T-helper 2 cell treated with Interferon-gamma antibody and Interleukin-4, amounts not matched to agents 5 μg/mL and 100 μg/mL, for 36 hours (primary cell): ENCODE data around the gene PDE6A.

Experiments used
- DNase-seq: peaks from one replicate; pipeline ENCODE4 v3.0.0; 2021; ENCODE audit warnings: low spot score
- H3K27ac Mint-ChIP-seq: one replicate; pipeline ENCODE4 v1.8.0; 2021; ENCODE audit warnings: mild to moderate bottlenecking, mixed read lengths
- H3K27me3 Mint-ChIP-seq: one replicate; pipeline ENCODE4 v1.8.0; 2021; ENCODE audit warnings: low read depth, mixed read lengths
- H3K36me3 Mint-ChIP-seq: one replicate; pipeline ENCODE4 v1.8.0; 2021; ENCODE audit warnings: low read depth, mixed read lengths
- H3K4me1 Mint-ChIP-seq: one replicate; pipeline ENCODE4 v1.8.0; 2021; ENCODE audit warnings: low read depth, mixed read lengths
- H3K4me3 Mint-ChIP-seq: one replicate; pipeline ENCODE4 v1.8.0; 2022; ENCODE audit warnings: mild to moderate bottlenecking, moderate library complexity, mixed read lengths
- H3K9me3 Mint-ChIP-seq: one replicate; pipeline ENCODE4 v1.8.0; 2021; ENCODE audit warnings: mixed read lengths

PDE6A gene

GRCh38 chr5:149847611-149848010 lies 97.0 kb downstream of the PDE6A start:
- H3K9me3 Mint-ChIP-seq: no peaks in the 10 kb centered on the region
- no peak for DNase-seq
- H3K27ac Mint-ChIP-seq: no peak overlapping the region
- H3K36me3 Mint-ChIP-seq: peaks cover 10% of the 10 kb centered on the region
- no peak overlapping the region for H3K4me3 Mint-ChIP-seq
- H3K27me3 Mint-ChIP-seq: no peaks in the 10 kb centered on the region
- no peaks in the 10 kb centered on the region for H3K4me1 Mint-ChIP-seq

- Mint-ChIP-seq H3K27me3 (no peaks in the 10 kb centered on the region), H3K4me1 (no peaks in the 10 kb centered on the region), H3K9me3 (no peaks in the 10 kb centered on the region), H3K4me3 (no peak overlapping the region), H3K27ac (no peak overlapping the region), H3K36me3 (peaks cover 10% of the 10 kb centered on the region)
- no peak for DNase-seq
These were observed 98.6 kb downstream of the PDE6A start for GRCh38 chr5:149846021-149846420.

- Mint-ChIP-seq H3K9me3 (no peaks in the 10 kb centered on the region), H3K4me1 (no peaks in the 10 kb centered on the region), H3K36me3 (peaks cover 10% of the 10 kb centered on the region), H3K27ac (no peak overlapping the region), H3K27me3 (no peaks in the 10 kb centered on the region), H3K4me3 (no peak overlapping the region)
- DNase-seq: no peak
These were observed 99.0 kb downstream of the PDE6A start for GRCh38 chr5:149845601-149846000.

DNA sequence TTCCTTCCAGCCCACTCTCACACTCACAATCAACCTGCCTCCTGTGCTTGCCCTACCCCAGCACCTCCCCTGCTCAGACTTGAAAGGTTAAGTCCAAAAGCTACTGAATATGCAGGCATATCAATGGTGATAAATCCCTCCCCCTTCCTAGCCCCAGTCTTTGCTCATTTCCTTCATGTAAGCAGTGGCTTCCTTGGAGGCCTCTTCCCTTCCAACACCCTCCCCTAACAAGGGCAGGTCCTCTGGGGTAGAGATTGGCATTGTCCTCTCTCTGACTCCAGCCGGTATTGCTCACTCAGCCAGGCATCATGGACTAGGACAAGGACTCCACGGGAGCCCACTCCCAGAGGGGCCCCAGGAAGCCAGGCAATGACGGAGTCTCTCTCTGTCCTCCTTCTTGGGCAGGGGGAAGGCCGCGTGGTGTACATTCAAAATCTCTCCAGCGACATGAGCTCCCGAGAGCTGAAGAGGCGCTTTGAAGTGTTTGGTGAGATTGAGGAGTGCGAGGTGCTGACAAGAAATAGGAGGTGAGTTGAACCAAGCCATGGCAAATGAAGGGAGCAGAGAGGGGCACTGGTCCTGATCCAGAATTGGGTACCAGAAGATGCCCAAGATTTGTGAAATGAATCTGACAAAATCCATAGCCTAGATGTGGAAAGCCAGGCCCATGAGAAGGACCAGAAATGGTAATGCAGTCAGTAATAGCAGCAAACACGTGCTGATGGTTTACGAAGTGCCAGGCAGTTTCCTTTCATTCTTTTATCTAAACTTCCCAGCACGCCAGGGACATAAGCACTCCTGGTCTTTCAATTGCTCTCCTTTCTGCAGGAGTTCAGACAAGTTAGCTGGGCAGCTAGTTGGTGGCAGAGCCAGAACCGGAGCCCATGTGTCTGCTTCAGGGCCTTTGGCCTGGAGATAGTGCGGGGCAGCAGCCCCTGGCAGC lies 102.5 kb downstream of the PDE6A start:
- H3K4me1 Mint-ChIP-seq: no peaks in the 10 kb centered on the region
- peaks cover 9% of the 10 kb centered on the region for H3K36me3 Mint-ChIP-seq
- H3K9me3 Mint-ChIP-seq: no peaks in the 10 kb centered on the region
- no peak overlapping the region for H3K27ac Mint-ChIP-seq
- H3K4me3 Mint-ChIP-seq: no peak overlapping the region
- DNase-seq: no peak
- no peaks in the 10 kb centered on the region for H3K27me3 Mint-ChIP-seq

GRCh38 chr5:149840226-149840825 lies 104.3 kb downstream of the PDE6A start:
- no peak overlapping the region for H3K27ac Mint-ChIP-seq
- no peaks in the 10 kb centered on the region for H3K27me3 Mint-ChIP-seq
- no peaks in the 10 kb centered on the region for H3K4me1 Mint-ChIP-seq
- H3K4me3 Mint-ChIP-seq: no peak overlapping the region
- DNase-seq: no peak
- peaks cover 3% of the 10 kb centered on the region for H3K36me3 Mint-ChIP-seq
- H3K9me3 Mint-ChIP-seq: no peaks in the 10 kb centered on the region

- no peak for DNase-seq
- Mint-ChIP-seq H3K9me3 (no peaks in the 10 kb centered on the region), H3K27ac (no peak overlapping the region), H3K27me3 (no peaks in the 10 kb centered on the region), H3K4me1 (no peaks in the 10 kb centered on the region), H3K36me3 (no peaks in the 10 kb centered on the region), H3K4me3 (no peak overlapping the region)
These were observed 104.8 kb downstream of the PDE6A start for GRCh38 chr5:149839761-149840160.

DNA sequence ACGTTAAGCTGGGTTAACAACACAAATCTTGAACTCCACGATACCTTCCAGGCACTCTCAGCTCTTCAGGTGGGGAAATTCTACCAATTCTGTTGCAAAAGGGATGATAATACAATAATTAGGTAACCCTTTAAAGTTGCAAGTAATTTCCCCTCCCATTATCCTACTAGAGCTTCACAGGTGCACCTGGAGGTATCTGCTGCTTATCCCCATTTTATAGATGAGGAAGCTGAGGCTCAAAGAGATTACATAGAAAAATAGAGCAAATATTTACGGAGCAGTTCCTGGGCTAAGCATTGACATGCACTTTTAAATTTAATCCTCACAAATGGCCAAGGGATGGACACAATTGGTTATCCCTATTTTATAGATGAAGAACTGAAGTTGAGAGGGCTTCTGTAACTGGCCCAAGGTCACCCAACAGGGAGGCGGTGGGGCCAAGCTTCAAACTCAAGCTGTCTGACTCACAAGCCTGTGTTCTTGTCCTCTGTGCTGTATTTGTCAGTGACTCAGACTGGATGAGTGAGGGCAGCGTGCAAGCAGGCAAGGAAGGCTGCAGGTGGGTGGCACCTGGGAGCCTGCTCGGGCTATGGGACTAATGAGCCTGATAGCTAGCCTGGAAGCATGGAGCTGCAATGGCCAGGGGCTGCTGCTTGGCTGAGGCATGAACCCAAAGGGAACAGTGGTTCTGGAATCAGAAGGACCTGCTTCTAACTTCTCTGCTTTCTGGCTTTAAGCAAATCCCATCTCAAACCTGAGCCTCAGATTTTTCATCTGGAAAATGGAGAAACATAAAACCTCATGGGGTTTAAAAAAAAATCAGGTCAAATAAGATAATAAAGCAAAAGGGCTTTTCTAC lies 105.5 kb downstream of the PDE6A start:
- Mint-ChIP-seq H3K27me3 (no peaks in the 10 kb centered on the region), H3K9me3 (no peaks in the 10 kb centered on the region), H3K27ac (no peak overlapping the region), H3K36me3 (no peaks in the 10 kb centered on the region), H3K4me3 (no peak overlapping the region), H3K4me1 (no peaks in the 10 kb centered on the region)
- no peak for DNase-seq

DNA sequence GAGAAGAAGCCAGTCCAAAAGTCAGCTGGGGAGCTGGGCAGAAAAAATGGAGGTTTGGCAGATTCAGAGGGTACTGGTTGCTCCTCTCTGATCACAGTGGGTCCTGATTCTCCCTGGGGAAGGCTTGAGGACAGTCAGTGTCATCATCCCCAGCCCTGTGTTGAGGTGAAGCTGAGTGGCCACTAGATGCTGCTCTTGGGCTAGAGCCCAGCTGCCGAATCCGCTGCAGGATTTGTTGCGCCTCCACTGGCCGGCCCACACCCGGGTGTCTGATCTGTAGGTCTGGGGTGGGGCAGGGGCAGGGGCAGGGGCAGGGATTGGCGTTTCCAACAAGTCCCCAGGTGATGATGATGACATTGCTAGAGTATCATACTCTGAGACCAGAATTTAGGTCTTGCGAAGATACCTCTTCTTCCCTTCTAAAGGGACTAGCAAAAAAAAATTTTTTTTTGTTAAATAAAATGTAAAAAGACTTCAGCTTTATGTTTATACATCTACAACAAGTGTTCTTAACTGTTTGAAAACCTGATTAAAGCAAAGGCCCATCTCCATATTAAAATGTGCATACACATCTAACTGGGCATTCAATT lies 106.8 kb downstream of the PDE6A start:
- Mint-ChIP-seq H3K4me1 (no peaks in the 10 kb centered on the region), H3K9me3 (no peaks in the 10 kb centered on the region), H3K27me3 (no peaks in the 10 kb centered on the region), H3K27ac (no peak overlapping the region), H3K36me3 (no peaks in the 10 kb centered on the region), H3K4me3 (no peak overlapping the region)
- DNase-seq: no peak

DNA sequence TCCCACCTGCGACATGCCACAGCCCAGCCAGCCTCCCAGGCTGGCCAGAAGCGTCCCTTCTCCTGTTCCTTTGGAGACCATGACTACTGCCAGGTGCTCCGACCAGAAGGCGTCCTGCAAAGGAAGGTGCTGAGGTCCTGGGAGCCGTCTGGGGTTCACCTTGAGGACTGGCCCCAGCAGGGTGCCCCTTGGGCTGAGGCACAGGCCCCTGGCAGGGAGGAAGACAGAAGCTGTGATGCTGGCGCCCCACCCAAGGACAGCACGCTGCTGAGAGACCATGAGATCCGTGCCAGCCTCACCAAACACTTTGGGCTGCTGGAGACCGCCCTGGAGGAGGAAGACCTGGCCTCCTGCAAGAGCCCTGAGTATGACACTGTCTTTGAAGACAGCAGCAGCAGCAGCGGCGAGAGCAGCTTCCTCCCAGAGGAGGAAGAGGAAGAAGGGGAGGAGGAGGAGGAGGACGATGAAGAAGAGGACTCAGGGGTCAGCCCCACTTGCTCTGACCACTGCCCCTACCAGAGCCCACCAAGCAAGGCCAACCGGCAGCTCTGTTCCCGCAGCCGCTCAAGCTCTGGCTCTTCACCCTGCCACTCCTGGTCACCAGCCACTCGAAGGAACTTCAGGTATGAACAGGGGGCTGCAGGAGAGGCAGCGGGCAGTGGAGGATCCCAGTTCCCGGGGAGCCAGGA lies 108.0 kb downstream of the PDE6A start:
- no peak for DNase-seq
- H3K36me3 Mint-ChIP-seq: no peaks in the 10 kb centered on the region
- no peaks in the 10 kb centered on the region for H3K9me3 Mint-ChIP-seq
- H3K4me3 Mint-ChIP-seq: no peak overlapping the region
- no peak overlapping the region for H3K27ac Mint-ChIP-seq
- H3K27me3 Mint-ChIP-seq: no peaks in the 10 kb centered on the region
- H3K4me1 Mint-ChIP-seq: no peaks in the 10 kb centered on the region

DNA sequence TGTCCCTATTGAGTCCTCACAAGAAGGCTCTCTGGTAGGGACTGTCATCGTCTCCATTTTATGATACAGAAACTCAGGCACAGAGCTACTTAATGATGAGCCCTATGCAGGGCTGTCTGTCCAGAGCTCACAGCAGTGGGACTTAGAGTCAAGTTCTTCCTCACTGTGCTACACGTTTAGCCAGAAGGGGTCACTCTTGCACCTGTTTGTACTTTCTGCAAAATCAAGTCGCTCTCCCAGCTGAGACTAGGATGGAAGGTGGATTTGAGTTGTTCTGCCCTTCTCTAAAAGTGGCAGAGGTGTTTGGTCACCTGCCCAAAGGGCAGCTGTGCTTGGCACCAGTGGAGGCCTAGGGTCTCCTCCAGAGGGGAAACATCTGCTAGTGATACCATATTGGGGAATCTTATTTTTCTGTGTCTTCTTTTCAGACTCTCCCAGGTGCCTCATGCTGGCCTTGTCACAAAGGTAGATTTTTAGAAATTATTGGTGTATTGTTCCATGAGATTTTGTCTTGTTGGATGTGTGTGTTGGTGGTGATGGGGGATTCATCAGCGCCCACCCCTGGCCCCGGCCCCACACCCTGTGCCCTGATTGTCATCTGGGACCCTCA lies 110.2 kb downstream of the PDE6A start:
- Mint-ChIP-seq H3K27ac (no peak overlapping the region), H3K4me3 (no peak overlapping the region), H3K36me3 (no peaks in the 10 kb centered on the region), H3K27me3 (no peaks in the 10 kb centered on the region), H3K9me3 (no peaks in the 10 kb centered on the region), H3K4me1 (no peaks in the 10 kb centered on the region)
- peak; percentile 33 for DNase-seq

- Mint-ChIP-seq H3K4me3 (no peak overlapping the region), H3K27me3 (no peaks in the 10 kb centered on the region), H3K36me3 (no peaks in the 10 kb centered on the region), H3K27ac (no peak overlapping the region), H3K4me1 (no peaks in the 10 kb centered on the region), H3K9me3 (no peaks in the 10 kb centered on the region)
- DNase-seq: no peak
These were observed 111.3 kb downstream of the PDE6A start for GRCh38 chr5:149833116-149833827.

GRCh38 chr5:149832636-149833035 lies 112.0 kb downstream of the PDE6A start:
- DNase-seq: no peak
- Mint-ChIP-seq H3K36me3 (no peaks in the 10 kb centered on the region), H3K4me3 (no peak overlapping the region), H3K9me3 (no peaks in the 10 kb centered on the region), H3K27ac (no peak overlapping the region), H3K4me1 (no peaks in the 10 kb centered on the region), H3K27me3 (no peaks in the 10 kb centered on the region)
